K562 (cell line): Measurements from ENCODE around the gene ZBTB22. TPM values are rescaled to one million over a fixed set of nuclear protein-coding genes. Genes with fewer than 3 reads are reported as not detected.
A peak's percentile ranks its signal among the peaks of the same experiment; 100 is the strongest.

Source experiments
- ATF1 ChIP-seq, 2 experiments: fragments of 450-650 bp in 1 of 2; IDR thresholded peaks; 2 replicates each; pipeline ENCODE4 v1.6.1; 2016; ENCODE audit warnings: missing compliant biosample characterization in 1 of 2, missing genetic modification characterization in 1 of 2
- ATF4 ChIP-seq: fragments of 450-650 bp; formaldehyde crosslinking; IDR thresholded peaks from 2 replicates; pipeline ENCODE4 v1.4.0; 2022; ENCODE audit warnings: mild to moderate bottlenecking, moderate library complexity
- CTBP1 ChIP-seq: fragments of 450-650 bp; IDR thresholded peaks from 2 replicates; pipeline ENCODE4 v1.6.1; 2016; ENCODE audit warnings: borderline replicate concordance
- EGR1 ChIP-seq: fragments of 450-650 bp; conservative IDR thresholded peaks from 2 replicates; pipeline ENCODE4 v1.6.1; 2017; ENCODE audit warnings: mild to moderate bottlenecking
- EHMT2 ChIP-seq: fragments of 450-650 bp; IDR thresholded peaks from 2 replicates; pipeline ENCODE4 v1.6.1; 2018; ENCODE audit warnings: antibody characterized with exemption
- ESRRA ChIP-seq: fragments of 450-650 bp; IDR thresholded peaks from 2 replicates; pipeline ENCODE4 v1.6.1; 2014; ENCODE audit warnings: low read depth, mild to moderate bottlenecking, moderate library complexity, borderline replicate concordance
- ETV6 ChIP-seq, 3 experiments: fragments of 150-350 bp in 1 of 3; sonication (generic) in 1 of 3; formaldehyde crosslinking in 1 of 3; IDR thresholded peaks; 2 replicates each; pipeline versions ENCODE4 v1.6.1 to v1.8.0; 2014 to 2022; ENCODE audit warnings: borderline replicate concordance in 2 of 3, low read depth in 2 of 3, antibody characterized with exemption in 1 of 3, low read length in 1 of 3, mild to moderate bottlenecking in 1 of 3, missing genetic modification reagents in 1 of 3
- FOS ChIP-seq: IDR thresholded peaks from 3 replicates; pipeline ENCODE4 v1.6.1; 2011; ENCODE audit not compliant: insufficient read length; ENCODE audit errors: extremely low read depth
- FOXP1 ChIP-seq: sonication (generic); formaldehyde crosslinking; IDR thresholded peaks from 2 replicates; pipeline ENCODE4 v1.8.0; 2022; ENCODE audit warnings: mild to moderate bottlenecking, missing genetic modification reagents
- HDAC2 ChIP-seq: fragments of 450-650 bp; IDR thresholded peaks from 2 replicates; pipeline ENCODE4 v1.6.1; 2016; ENCODE audit warnings: mild to moderate bottlenecking
- HOXB6 ChIP-seq: fragments of 250-450 bp; sonication (Bioruptor Pico); IDR thresholded peaks from 2 replicates; pipeline ENCODE4 v1.5.1; 2022; ENCODE audit warnings: mild to moderate bottlenecking, borderline replicate concordance
- NCOA1 ChIP-seq: fragments of 450-650 bp; IDR thresholded peaks from 2 replicates; pipeline ENCODE4 v1.6.1; 2016; ENCODE audit warnings: low read depth
- NCOA6 ChIP-seq: fragments of 450-650 bp; IDR thresholded peaks from 2 replicates; pipeline ENCODE4 v1.6.1; 2017; ENCODE audit warnings: mild to moderate bottlenecking
- NR2C2 ChIP-seq, 2 experiments: fragments of 200-800 bp in 1 of 2; sonication (Bioruptor generic) in 1 of 2; sonication (generic) in 1 of 2; formaldehyde crosslinking in 1 of 2; IDR thresholded peaks; 2 replicates each; pipeline versions ENCODE4 v1.6.1 to v1.8.0; 2016 to 2022; ENCODE audit warnings: mild to moderate bottlenecking in 1 of 2, missing compliant biosample characterization in 1 of 2, missing genetic modification characterization in 1 of 2, missing genetic modification reagents in 1 of 2
- PKNOX1 ChIP-seq: fragments of 450-650 bp; IDR thresholded peaks from 2 replicates; pipeline ENCODE4 v1.6.1; 2016
- POLR2A ChIP-seq: fragments of 450-650 bp; conservative IDR thresholded peaks from 2 replicates; pipeline ENCODE4 v1.6.1; 2016
- POLR3A ChIP-seq: IDR thresholded peaks from 2 replicates; pipeline ENCODE4 v1.6.1; 2011; ENCODE audit warnings: borderline replicate concordance, mild to moderate bottlenecking, moderate library complexity; ENCODE audit not compliant: insufficient read length, insufficient read depth; ENCODE audit errors: extremely low read depth
- RAD21 ChIP-seq, 2 experiments: fragments of 250-450 bp in 1 of 2; fragments of 450-650 bp in 1 of 2; sonication (Bioruptor Pico) in 1 of 2; formaldehyde crosslinking in 1 of 2; IDR thresholded peaks in 1 of 2; conservative IDR thresholded peaks in 1 of 2; 2 replicates each; pipeline versions ENCODE4 v1.4.0 to v1.8.0; 2020 to 2022; ENCODE audit warnings: mild to moderate bottlenecking in 2 of 2, moderate library complexity in 1 of 2
- SMAD1 ChIP-seq: fragments of 150-350 bp; IDR thresholded peaks from 2 replicates; pipeline ENCODE4 v1.6.1; 2014; ENCODE audit warnings: low read length, low read depth; ENCODE audit not compliant: partially characterized antibody
- SMARCB1 ChIP-seq: IDR thresholded peaks from 2 replicates; pipeline ENCODE4 v1.6.1; 2011; ENCODE audit warnings: improper control_type of control experiment, low read depth; ENCODE audit not compliant: insufficient read length
- SNIP1 ChIP-seq: fragments of 450-650 bp; IDR thresholded peaks from 2 replicates; pipeline ENCODE4 v1.7.1; 2017; ENCODE audit warnings: low read depth, mild to moderate bottlenecking
- SREBF2 ChIP-seq: sonication (generic); formaldehyde crosslinking; IDR thresholded peaks from 2 replicates; pipeline ENCODE4 v1.4.0; 2020; ENCODE audit warnings: mild to moderate bottlenecking, missing genetic modification reagents
- TAF7 ChIP-seq: fragments of 450-650 bp; IDR thresholded peaks from 2 replicates; pipeline ENCODE4 v1.6.1; 2016; ENCODE audit warnings: missing genetic modification characterization, missing compliant biosample characterization
- TCF3 ChIP-seq: sonication (generic); formaldehyde crosslinking; IDR thresholded peaks from 2 replicates; pipeline ENCODE4 v1.4.0; 2020; ENCODE audit warnings: mild to moderate bottlenecking, missing genetic modification reagents
- ZKSCAN1 ChIP-seq: fragments of 150-350 bp; IDR thresholded peaks from 2 replicates; pipeline ENCODE4 v1.6.1; 2016; ENCODE audit warnings: low read depth, low read length
- ZNF76 ChIP-seq: fragments of 250-450 bp; sonication (Bioruptor Pico); IDR thresholded peaks from 2 replicates; pipeline ENCODE4 v1.4.0; 2020; ENCODE audit warnings: mild to moderate bottlenecking, moderate library complexity, borderline replicate concordance
- ZNF780A ChIP-seq: fragments of 250-450 bp; sonication (Bioruptor Pico); IDR thresholded peaks from 2 replicates; pipeline ENCODE4 v1.5.0; 2021; ENCODE audit warnings: mild to moderate bottlenecking
- ZNF79 ChIP-seq: fragments of 250-450 bp; sonication (Bioruptor Pico); IDR thresholded peaks from 2 replicates; pipeline ENCODE4 v1.4.0; 2020; ENCODE audit warnings: low read depth, mild to moderate bottlenecking, moderate library complexity
- ZNF830 ChIP-seq: fragments of 250-450 bp; sonication (Bioruptor Pico); IDR thresholded peaks from 2 replicates; pipeline ENCODE4 v1.5.0; 2021; ENCODE audit warnings: mild to moderate bottlenecking
- ZZZ3 ChIP-seq: fragments of 450-650 bp; IDR thresholded peaks from 2 replicates; pipeline ENCODE4 v1.6.1; 2016; ENCODE audit warnings: antibody characterized with exemption, mild to moderate bottlenecking, moderate library complexity
- polyA plus RNA-seq, 8 experiments: library from polyadenylated mRNA; depleted of rRNA in 4 of 8; stranded (reverse) in 5 of 8; unstranded in 3 of 8; fragments of >200 nt; fragmentation: Nextera tagmentation in 2 of 8; fragmentation: Illumina TruSeq in 1 of 8; extraction: Ambion mirVana in 2 of 8; extraction: Trizol in 1 of 8; gene quantifications; 2 replicates each; pipeline versions ENCODE4 v1.2.1 to v1.2.3, GENCODE V29; 2011 to 2014; ENCODE audit warnings: inconsistent platforms in 1 of 8, missing spikeins in 1 of 8
- total RNA-seq, 7 experiments: library from RNA; depleted of rRNA in 6 of 7; stranded (reverse); fragments of >200 nt in 6 of 7; fragmentation: Illumina TruSeq in 2 of 7; extraction: Trizol in 2 of 7; gene quantifications; 2 replicates each; pipeline versions ENCODE4 v1.2.1 to v1.2.3, GENCODE V29; 2011 to 2021; ENCODE audit warnings: low replicate concordance in 1 of 7

The ZBTB22 gene
- total and polyA plus RNA-seq, 9 of the 15 experiments (the other 6 are each of a cell fraction or from before 2014, with no cell fraction given) = 0.21 to 11.9 (median 7.1) TPM

GRCh38 chr6:33289784-33290315, 27.7 kb downstream of the ZBTB22 start (continued):
- TF ChIP-seq NR2C2 (CRISPR knock-in tag; IDR thresholded peaks at IDR 0.05) (no peak), NR2C2 (tag; IDR thresholded peaks at IDR 0.05) (peak; percentile 94; the same call in 1 of the 2 replicates), NCOA6 (no peak), HDAC2 (0 out of 2 replicates have a peak, but pooled peaks have one; percentile 2), ZNF79 (CRISPR knock-in tag) (no peak), TAF7 (tag) (0 out of 2 replicates have a peak, but pooled peaks have one; percentile 8), NCOA1 (0 out of 2 replicates have a peak, but pooled peaks have one; percentile 8), POLR3A (no peak), HOXB6 (no peak), CTBP1 (0 out of 2 replicates have a peak, but pooled peaks have one; percentile 8), TCF3 (CRISPR knock-in tag) (no peak), ETV6 (IDR thresholded peaks at IDR 0.05; ENCODE audit: borderline replicate concordance in 1 of 2, low read depth in 2 of 2, low read length in 1 of 2) (no peak), ETV6 (CRISPR knock-in tag; IDR thresholded peaks at IDR 0.05; ENCODE audit: borderline replicate concordance) (0 out of 2 replicates have a peak, but pooled peaks have one; percentile 14), ZNF76 (CRISPR knock-in tag) (no peak), FOS (no peak), ATF4 (0 out of 2 replicates have a peak, but pooled peaks have one; percentile 3), ZKSCAN1 (peak; percentile 97), PKNOX1 (no peak), ZNF780A (CRISPR knock-in tag) (no peak), SMAD1 (no peak), ZNF830 (CRISPR knock-in tag) (0 out of 2 replicates have a peak, but pooled peaks have one; percentile 9), EHMT2 (no peak), FOXP1 (CRISPR knock-in tag) (no peak), POLR2A (peak; percentile 2; the same call in 1 of the 2 replicates), SREBF2 (no peak), EGR1 (no peak), SMARCB1 (no peak), RAD21 (CRISPR knock-in tag; conservative IDR thresholded peaks at IDR 0.05 in 1 of 2, IDR thresholded peaks at IDR 0.05 in 1 of 2) (0 out of 4 replicates have a peak, but pooled peaks of 1 of the 2 experiments have one; percentile 6), ATF1 (CRISPR knock-in tag; IDR thresholded peaks at IDR 0.05) (no peak), ATF1 (tag; IDR thresholded peaks at IDR 0.05) (no peak), ESRRA (no peak), ZZZ3 (no peak), SNIP1 (no peak)
